ENCODE measurements around the gene SLCO4A1.

Gene SLCO4A1

DNA sequence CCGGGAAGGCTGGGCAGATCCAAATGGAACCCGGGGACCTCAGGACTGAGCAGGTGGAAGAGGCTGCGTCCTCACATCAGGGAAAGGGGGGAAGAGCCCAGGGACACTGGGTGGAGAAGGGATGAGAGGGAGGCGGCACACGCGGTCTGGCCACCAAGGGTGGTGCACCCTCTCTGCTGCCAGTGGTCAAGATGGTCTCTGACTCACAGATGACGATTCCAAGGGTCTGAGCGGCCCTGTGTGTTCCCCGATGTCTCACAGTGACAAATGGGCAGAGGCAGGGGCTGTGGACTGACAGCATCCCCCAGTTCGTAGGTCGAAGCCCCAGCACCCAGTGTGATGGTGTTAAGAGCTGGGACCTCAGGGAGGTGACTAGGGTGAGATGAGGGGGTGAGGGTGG, 32.1 kb downstream of the SLCO4A1 start:
- no peak for DNase-seq (ENCODE audit: low read depth)
- TF ChIP-seq, protein P1, sequence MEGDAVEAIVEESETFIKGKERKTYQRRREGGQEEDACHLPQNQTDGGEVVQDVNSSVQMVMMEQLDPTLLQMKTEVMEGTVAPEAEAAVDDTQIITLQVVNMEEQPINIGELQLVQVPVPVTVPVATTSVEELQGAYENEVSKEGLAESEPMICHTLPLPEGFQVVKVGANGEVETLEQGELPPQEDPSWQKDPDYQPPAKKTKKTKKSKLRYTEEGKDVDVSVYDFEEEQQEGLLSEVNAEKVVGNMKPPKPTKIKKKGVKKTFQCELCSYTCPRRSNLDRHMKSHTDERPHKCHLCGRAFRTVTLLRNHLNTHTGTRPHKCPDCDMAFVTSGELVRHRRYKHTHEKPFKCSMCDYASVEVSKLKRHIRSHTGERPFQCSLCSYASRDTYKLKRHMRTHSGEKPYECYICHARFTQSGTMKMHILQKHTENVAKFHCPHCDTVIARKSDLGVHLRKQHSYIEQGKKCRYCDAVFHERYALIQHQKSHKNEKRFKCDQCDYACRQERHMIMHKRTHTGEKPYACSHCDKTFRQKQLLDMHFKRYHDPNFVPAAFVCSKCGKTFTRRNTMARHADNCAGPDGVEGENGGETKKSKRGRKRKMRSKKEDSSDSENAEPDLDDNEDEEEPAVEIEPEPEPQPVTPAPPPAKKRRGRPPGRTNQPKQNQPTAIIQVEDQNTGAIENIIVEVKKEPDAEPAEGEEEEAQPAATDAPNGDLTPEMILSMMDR (IDR thresholded peaks at IDR 0.05; ENCODE audit: low read depth, low read length, missing control alignments), result no peak
- no peak overlapping the region for H3K4me3 ChIP-seq (ENCODE audit: low read depth, low read length)

DNA sequence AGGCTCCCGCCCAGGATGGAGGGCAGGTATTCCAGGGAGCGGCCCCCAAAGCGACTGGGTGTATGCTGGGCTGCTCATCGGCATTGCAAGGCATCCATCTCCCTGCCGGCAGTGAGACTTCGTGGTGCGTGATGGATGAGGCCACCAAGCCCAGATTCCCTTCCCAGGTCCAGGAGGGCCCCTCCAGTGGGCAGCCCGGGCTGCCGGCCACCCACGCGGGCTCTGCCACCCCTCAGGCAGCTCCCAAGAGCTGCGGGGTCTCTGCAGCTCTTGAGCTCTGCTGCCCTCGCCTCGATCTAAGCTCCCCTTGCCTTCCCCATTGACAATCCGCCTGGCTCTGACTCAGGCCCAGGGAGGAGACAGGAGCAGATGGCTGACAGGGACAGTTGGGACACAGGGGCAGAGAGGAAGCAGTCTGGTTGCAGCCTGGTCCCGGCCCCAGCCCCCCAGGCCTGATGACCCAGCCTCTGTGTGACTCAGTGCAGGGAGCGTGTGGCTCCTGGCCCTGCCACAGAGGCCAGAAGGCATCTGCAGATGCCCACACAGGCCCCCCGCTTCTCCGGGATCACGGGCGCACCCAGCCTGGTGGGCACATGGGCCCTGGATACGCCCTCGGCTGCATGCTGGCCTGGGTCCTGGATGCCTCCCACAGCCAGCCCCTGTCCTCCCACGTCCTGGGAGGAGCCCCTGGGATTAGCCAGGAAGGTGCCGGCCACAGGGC, 33.0 kb downstream of the SLCO4A1 start:
- DNase-seq (ENCODE audit: low read depth), result no peak
- H3K4me3 ChIP-seq (ENCODE audit: low read depth, low read length), result no peak overlapping the region
- TF ChIP-seq, protein P1 (IDR thresholded peaks at IDR 0.05; ENCODE audit: low read depth, low read length, missing control alignments), result no peak

DNA sequence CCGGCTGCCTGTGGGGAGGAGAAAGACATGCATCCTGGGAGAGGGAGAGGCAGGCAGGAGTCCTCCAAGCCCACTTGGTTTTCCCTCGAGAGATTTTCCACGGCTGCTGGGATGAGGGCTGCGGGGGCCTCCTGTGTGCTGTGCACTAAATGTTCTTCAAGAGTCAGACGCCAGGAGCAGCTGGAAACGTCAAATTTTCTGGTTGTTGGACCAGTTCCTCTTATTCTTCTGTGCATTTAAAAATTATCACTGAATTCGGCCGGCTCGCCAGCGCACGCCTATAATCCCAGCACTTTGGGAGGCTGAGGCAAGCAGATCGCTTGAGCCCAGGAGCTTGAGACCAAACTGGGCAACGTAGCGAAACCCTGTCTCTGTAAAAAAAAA, 33.6 kb downstream of the SLCO4A1 start:
- TF ChIP-seq, protein P1 (IDR thresholded peaks at IDR 0.05; ENCODE audit: low read depth, low read length, missing control alignments), result no peak
- DNase-seq (ENCODE audit: low read depth), result no peak
- no peak overlapping the region for H3K4me3 ChIP-seq (ENCODE audit: low read depth, low read length)

DNA sequence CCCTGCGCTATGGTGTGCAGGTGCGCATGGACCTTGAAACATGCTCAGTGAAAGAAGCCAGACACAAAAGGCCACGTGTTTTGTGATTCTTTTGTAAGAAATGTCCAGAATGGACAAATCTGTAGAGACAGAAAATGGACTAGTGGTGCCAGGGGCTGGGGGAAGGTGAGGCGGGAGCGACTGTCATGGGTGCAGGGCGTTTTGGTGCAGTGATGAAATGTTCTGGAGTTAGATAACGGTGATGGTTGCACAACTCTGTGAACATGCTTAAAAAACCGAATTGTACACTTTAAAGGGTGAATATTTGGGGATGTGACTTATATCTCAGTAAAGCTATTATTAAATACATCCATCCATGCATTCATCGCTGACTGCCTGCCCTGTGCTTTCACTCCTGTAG, 34.7 kb downstream of the SLCO4A1 start:
- no peak for DNase-seq (ENCODE audit: low read depth)

DNA sequence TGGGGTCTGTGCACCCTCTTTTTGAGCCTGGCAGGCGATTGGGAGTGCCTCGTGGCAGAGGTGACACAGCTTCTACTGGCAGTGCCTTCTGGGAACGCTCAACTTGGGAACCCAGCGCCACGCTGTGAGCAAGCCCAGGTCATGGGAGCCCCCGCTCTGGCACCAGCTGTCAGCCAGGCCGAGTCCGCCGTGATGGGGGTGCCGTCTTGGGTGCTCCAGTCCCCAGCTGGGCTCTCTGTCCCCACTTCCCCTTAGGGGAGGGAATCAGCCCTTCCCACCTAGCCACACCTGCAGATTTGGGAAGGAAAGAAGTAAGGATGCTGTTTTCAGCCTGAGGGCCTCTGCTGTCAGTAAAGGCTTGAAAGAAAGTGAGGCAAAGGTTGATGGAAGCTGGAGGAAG, 35.4 kb downstream of the SLCO4A1 start:
- H3K4me3 ChIP-seq (ENCODE audit: low read depth, low read length), result no peak overlapping the region
- DNase-seq (ENCODE audit: low read depth), result no peak
- TF ChIP-seq, protein P1 (IDR thresholded peaks at IDR 0.05; ENCODE audit: low read depth, low read length, missing control alignments), result no peak

More for the DNA sequence above, 34.7 kb downstream of the SLCO4A1 start:
- H3K4me3 ChIP-seq (ENCODE audit: low read depth, low read length), result no peak overlapping the region
- TF ChIP-seq, protein P1 (IDR thresholded peaks at IDR 0.05; ENCODE audit: low read depth, low read length, missing control alignments), result no peak

DNA sequence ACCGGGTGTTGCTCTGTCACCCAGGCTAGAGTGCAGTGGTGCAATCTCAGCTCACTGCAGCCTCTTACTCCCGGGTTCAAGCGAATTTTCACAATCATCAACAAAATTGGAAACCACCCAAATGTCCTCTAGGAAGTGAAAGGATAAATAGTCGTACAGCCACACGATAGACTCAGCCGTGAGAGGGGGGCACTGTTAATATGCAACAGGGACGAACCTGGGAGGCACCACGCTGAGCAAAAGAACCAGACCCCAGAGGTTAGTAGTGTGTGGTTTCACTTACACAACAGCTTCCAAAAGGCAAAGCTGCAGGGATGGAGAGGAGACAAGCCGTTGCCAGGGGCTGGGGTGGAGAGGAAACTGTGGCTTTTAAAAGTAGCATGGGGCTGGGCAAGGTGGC, 36.2 kb downstream of the SLCO4A1 start:
- TF ChIP-seq, protein P1 (IDR thresholded peaks at IDR 0.05; ENCODE audit: low read depth, low read length, missing control alignments), result no peak
- no peak for DNase-seq (ENCODE audit: low read depth)
- H3K4me3 ChIP-seq (ENCODE audit: low read depth, low read length), result no peak overlapping the region

DNA sequence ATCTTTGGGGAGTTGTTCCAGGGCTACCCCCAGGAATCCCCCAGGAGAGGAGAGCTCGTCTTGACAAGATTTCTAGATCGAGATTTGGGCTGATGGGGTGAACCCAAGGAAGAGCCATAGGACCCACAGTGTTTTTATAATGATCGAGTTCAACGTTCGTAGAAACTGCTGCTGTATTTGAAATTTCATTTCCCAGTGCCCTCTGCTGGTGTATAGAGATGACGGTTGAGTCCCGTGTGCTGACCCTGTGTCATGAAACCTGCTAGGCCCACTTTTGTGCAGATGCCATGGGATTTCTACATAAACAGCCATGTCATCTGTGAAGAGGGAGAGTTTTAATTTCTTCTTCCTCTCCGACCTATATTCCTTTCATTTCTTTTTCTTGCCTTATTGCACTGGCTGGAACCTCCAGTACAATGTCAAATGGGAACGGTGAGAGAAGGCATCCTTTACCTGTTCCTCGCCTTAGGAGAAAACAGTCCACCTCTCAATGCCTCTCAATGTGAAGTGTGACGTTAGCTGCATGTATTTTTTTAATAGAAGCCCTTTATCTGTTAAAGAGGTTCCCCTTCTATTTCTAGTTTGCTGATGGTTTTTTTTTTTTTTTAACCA, 37.8 kb downstream of the SLCO4A1 start:
- H3K4me3 ChIP-seq (ENCODE audit: low read depth, low read length), result no peak overlapping the region

More for the DNA sequence above, 37.8 kb downstream of the SLCO4A1 start:
- DNase-seq (ENCODE audit: low read depth), result no peak
- TF ChIP-seq, protein P1 (IDR thresholded peaks at IDR 0.05; ENCODE audit: low read depth, low read length, missing control alignments), result no peak

All from GM12864 (cell line).